Measurements from ENCODE around the gene SHLD1.

The SHLD1 gene

GRCh38 chr20:5864873-5865587 lies 114.8 kb downstream of the SHLD1 start:
- no peak overlapping the region for H3K4me3 ChIP-seq (ENCODE audit: low read depth, low read length)
- TF ChIP-seq, protein P1, sequence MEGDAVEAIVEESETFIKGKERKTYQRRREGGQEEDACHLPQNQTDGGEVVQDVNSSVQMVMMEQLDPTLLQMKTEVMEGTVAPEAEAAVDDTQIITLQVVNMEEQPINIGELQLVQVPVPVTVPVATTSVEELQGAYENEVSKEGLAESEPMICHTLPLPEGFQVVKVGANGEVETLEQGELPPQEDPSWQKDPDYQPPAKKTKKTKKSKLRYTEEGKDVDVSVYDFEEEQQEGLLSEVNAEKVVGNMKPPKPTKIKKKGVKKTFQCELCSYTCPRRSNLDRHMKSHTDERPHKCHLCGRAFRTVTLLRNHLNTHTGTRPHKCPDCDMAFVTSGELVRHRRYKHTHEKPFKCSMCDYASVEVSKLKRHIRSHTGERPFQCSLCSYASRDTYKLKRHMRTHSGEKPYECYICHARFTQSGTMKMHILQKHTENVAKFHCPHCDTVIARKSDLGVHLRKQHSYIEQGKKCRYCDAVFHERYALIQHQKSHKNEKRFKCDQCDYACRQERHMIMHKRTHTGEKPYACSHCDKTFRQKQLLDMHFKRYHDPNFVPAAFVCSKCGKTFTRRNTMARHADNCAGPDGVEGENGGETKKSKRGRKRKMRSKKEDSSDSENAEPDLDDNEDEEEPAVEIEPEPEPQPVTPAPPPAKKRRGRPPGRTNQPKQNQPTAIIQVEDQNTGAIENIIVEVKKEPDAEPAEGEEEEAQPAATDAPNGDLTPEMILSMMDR (conservative IDR thresholded peaks at IDR 0.05; ENCODE audit: low read depth, low read length), result no peak
- peak; percentile 85 for DNase-seq (ENCODE audit: low read depth)

- no peak overlapping the region for H3K4me3 ChIP-seq (ENCODE audit: low read depth, low read length)
- TF ChIP-seq, protein P1 (conservative IDR thresholded peaks at IDR 0.05; ENCODE audit: low read depth, low read length), result no peak
- DNase-seq (ENCODE audit: low read depth), result no peak
These were observed 115.4 kb downstream of the SHLD1 start for GRCh38 chr20:5865604-5866003.

GRCh38 chr20:5870568-5870981 lies 120.4 kb downstream of the SHLD1 start:
- TF ChIP-seq, protein P1 (conservative IDR thresholded peaks at IDR 0.05; ENCODE audit: low read depth, low read length), result no peak
- no peak for DNase-seq (ENCODE audit: low read depth)
- no peak overlapping the region for H3K4me3 ChIP-seq (ENCODE audit: low read depth, low read length)

GRCh38 chr20:5871459-5872410 lies 121.5 kb downstream of the SHLD1 start:
- TF ChIP-seq, protein P1 (conservative IDR thresholded peaks at IDR 0.05; ENCODE audit: low read depth, low read length), result no peak
- no peak for DNase-seq (ENCODE audit: low read depth)
- no peak overlapping the region for H3K4me3 ChIP-seq (ENCODE audit: low read depth, low read length)

DNA sequence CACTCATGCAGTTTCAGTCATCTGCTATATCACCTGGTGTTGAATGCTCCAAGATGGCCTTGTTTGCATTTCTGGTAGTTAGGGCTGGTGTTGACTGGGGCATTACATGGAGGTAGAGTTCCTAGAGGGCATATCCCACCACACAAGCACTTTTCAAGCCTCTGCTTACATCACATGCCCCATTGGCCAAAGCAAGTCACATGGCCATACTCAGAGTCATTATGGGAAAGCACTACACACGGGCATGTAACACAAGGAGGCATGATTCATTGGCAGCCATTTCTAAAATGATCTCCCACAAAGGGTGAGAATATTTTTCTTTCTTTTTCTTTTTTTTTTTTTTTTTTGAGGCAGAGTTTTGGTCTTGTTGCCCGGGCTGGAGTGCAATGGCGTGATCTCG lies 126.9 kb downstream of the SHLD1 start:
- no peak for DNase-seq (ENCODE audit: low read depth)
- TF ChIP-seq, protein P1 (conservative IDR thresholded peaks at IDR 0.05; ENCODE audit: low read depth, low read length), result no peak
- no peak overlapping the region for H3K4me3 ChIP-seq (ENCODE audit: low read depth, low read length)

GRCh38 chr20:5880326-5880725 lies 130.1 kb downstream of the SHLD1 start:
- no peak overlapping the region for H3K4me3 ChIP-seq (ENCODE audit: low read depth, low read length)
- TF ChIP-seq, protein P1 (conservative IDR thresholded peaks at IDR 0.05; ENCODE audit: low read depth, low read length), result no peak
- no peak for DNase-seq (ENCODE audit: low read depth)

Measured in choroid plexus epithelial cell (primary cell).